CD1c-positive myeloid dendritic cell (primary cell): ENCODE measurements around the gene ACADM.
"Not testable (repeated sequence)": the region's sequence is repeated elsewhere in the genome, so short reads cannot be mapped to it uniquely, and the experiment has no call there.

Source experiments
- DNase-seq: peaks from one replicate; pipeline ENCODE4 v3.0.0-alpha.2; 2016; ENCODE audit errors: extremely low spot score

Gene ACADM

GRCh38 chr1:75736016-75736415, 11.5 kb downstream of the ACADM start:
- no peak for DNase-seq

DNA sequence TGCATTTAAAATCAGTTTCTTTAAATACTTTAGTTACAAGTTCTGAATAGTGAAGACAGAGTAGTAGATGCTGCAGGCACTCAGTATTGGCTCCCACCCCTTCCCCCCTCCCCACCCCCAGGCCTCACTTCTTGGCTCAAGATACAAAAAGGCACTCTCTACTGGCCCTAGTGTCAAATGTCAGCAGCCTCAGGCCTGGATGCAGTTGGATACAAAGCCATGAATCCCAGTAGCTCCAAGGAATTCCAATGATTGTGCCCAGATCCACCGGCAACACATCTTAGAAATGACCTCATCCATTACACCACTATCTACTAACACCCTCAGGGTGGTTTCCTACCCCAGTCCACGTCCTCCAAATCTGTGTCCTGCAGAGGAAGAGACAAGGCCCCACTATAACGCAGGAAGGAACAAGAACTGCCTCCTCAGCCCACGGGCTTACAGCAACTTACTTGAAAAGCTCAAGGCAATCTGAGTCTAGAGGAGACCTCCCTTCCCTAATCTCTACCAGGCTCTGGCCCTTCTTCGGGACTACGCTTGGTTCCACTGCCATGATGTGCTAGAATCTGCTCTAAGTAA, 17.6 kb downstream of the ACADM start:
- DNase-seq, result no peak

- DNase-seq, result peak; percentile 11
Observed at GRCh38 chr1:75745276-75745675, 20.8 kb downstream of the ACADM start.

- DNase-seq, result not testable (repeated sequence)
Observed at GRCh38 chr1:75757210-75757609, 32.7 kb downstream of the ACADM start.

DNA sequence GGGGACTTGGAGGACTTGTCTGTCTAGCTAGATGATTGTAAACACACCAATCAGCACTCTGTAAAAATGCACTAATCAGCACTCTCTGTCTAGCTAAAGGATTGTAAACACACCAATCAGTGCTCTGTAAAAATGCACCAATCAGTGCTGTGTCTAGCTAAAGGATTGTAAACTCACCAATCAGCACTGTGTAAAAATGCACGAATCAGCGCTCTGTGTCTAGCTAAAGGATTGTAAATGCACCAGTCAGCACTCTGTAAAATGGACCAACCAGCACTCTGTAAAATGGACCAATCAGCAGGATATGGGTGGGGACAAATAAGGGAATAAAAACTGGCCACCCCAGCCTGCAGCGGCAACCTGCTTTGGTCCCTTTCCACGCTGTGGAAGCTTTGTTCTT, 34.0 kb downstream of the ACADM start:
- DNase-seq, result not testable (repeated sequence)

GRCh38 chr1:75764057-75764655, 39.6 kb downstream of the ACADM start:
- no peak for DNase-seq

- no peak for DNase-seq
Observed at GRCh38 chr1:75765697-75766355, 41.3 kb downstream of the ACADM start.

DNA sequence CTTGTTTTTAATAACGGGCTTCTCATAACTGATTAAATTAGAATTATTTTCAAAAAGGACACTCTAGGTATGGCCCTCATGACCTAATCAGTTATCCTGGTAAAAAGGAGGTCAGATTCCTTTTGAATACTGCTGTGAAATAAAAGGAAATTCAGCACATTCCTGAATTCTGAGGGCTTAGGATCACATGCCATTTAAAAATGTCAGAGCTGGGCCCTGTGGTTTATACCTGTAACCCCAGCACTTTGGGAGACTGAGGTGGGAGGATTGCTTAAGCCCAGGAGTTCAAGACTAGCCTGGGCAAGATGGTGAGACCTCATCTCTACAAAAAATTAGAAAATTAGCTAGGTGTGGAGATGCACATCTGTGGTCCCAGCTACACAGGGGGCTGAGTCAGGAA, 43.5 kb downstream of the ACADM start:
- DNase-seq, result no peak

DNA sequence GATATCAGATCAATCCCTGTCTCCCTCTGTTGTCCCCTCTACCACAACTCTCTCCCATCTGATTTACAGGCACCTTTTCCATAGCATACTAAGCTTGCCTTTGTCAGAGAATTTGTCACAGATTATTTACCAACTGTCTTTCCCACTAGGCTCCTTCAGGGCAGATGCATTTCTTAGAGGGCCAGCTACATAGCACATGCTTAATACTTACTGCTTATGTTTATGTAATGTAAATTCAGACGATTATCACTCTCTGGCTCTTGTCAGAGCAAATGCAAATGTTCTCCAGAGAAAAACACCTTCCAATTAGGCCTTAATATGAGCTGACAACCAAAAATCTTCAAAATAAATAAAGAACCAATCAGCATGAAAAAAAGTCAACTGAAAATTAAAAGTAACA, 46.3 kb downstream of the ACADM start:
- no peak for DNase-seq

- DNase-seq, result no peak
Observed at GRCh38 chr1:75771978-75772377, 47.5 kb downstream of the ACADM start.

GRCh38 chr1:75777812-75778211, 53.3 kb downstream of the ACADM start:
- not testable (repeated sequence) for DNase-seq

- not testable (repeated sequence) for DNase-seq
Observed at GRCh38 chr1:75778694-75779093, 54.2 kb downstream of the ACADM start.

DNA sequence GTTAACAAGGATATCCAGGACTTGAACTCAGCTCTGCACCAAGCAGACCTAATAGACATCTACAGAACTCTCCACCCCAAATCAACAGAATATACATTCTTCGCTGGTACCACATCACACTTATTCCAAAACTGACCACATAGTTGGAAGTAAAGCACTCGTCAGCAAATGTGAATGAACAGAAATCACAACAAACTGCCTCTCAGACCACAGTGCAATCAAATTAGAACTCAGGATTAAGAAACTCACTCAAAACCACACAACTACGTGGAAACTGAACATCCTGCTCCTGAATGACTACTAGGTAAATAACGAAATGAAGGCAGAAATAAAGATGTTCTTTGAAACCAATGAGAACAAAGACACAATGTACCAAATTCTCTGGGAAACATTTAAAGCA, 55.7 kb downstream of the ACADM start:
- DNase-seq, result not testable (repeated sequence)

GRCh38 chr1:75783920-75784319, 59.4 kb downstream of the ACADM start:
- DNase-seq, result not testable (repeated sequence)

GRCh38 chr1:75785320-75785982, 60.9 kb downstream of the ACADM start:
- DNase-seq, result no peak

DNA sequence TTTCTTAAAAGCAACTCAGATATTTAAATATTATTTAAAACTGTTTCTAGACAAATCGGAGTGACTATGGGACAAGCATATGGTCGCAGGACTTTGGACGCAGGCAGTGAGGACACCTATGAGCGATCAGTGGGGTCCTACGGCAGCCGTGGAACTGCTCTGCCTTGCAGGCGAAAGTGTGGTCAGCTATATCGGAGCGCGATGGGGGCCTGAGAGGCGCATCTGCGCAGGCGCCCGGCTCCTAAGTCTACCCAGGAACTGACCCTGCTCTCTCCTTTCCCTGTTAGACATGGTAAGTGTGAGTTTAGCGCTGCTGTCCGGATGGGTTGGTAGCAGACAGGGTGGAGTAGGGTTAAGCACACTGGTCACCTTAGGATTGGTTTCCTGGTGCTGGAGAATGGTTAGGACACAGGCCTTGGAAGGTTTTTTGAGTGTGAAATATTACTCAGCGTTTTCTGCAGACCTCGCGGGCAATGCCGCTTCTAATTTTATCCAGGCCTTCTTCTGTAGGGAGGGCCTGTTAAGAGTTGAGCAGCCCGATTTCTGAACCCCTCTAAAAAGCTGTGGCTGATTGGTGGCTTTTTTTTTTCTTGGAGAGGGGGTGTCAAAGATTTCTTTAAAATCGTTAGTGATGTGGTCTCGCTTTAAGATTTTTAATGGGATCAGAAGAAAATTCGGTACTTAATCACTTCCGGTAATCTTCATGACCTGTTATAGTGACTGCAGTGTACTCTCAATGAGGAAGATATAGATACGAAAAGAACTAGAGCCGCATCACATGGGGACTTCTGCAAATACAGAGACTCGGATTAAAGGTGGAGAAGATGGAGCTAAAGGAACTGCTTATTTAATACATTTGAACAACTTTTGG, 61.7 kb downstream of the ACADM start, which contains the start of gene RABGGTB:
TSS of gene RABGGTB (plus strand) at position 274 of the 871 bp plus-strand sequence. CDS start at position 290, 16 bp downstream.
- DNase-seq, result peak; percentile 97

GRCh38 chr1:75786901-75787493, 62.5 kb downstream of the ACADM start:
- no peak for DNase-seq

GRCh38 chr1:75787524-75787923, 63.0 kb downstream of the ACADM start:
- DNase-seq, result no peak

GRCh38 chr1:75789988-75790387, 65.5 kb downstream of the ACADM start:
- no peak for DNase-seq

DNA sequence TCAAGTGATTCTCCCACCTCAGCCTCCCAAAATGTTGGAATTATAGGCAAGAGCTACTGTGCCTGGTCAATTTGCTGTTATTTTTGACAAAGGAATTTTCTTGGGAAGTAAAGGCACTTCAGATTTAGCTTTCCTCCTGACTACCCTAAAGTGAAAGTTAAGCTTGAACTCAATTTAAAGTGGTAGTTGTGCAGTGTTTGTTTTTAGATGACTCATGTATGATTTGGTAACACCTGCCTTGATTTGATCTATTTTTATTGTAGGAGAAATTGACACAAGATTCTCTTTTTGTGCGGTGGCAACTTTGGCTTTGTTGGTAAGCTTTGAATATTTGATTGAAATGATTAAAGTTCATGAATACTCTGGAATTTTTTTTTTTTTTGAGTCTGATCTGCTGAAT, 66.5 kb downstream of the ACADM start:
- DNase-seq, result no peak

DNA sequence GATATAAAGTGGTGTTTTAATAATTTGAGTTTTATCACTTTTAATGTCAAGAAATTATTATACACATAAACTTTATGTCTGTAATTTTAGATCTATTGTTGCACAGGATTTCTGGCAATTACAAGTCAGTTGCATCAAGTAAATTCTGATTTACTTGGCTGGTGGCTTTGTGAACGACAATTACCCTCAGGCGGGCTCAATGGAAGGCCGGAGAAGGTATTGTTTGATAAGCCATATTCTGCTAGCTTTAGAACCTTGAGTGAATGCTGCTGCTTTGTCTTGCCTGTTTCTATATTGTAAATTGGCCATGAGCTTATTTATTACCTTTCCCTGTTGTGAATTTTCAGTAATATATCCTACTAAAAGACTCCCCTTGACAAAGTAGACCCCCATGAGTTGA, 67.6 kb downstream of the ACADM start:
- DNase-seq, result no peak
